ENCODE measurements around the gene ZNFX1. TPM values are rescaled to one million over a fixed set of nuclear protein-coding genes. Genes with fewer than 3 reads are reported as not detected.

The ZNFX1 gene
- total and polyA plus RNA-seq, 3 donors from 2014 or later, result 31.6 to 39.9 (median 37.2) TPM

GRCh38 chr20:49245921-49246740 lies 31.7 kb downstream of the ZNFX1 start:
- H3K36me3 ChIP-seq (ENCODE audit: low read depth, missing control alignments), result no peaks in the 10 kb centered on the region
- no peaks in the 10 kb centered on the region for H3K9me3 ChIP-seq
- 47% methylated on average over 3 of the region's 3 CpGs for WGBS, 2 donors
- DNase-seq, result no peak
- intact Hi-C loops (cut with DNase I; ENCODE audit: low total_unique reads), result loop anchor here (10.0 kb wide), 1 partner anchor 79 kb away; no protein-coding TSS in a partner anchor
- H3K27me3 ChIP-seq, result no peaks in the 10 kb centered on the region
- H3K4me3 ChIP-seq, result no peak overlapping the region
- no peak overlapping the region for H3K27ac ChIP-seq
- TF ChIP-seq, protein P1, sequence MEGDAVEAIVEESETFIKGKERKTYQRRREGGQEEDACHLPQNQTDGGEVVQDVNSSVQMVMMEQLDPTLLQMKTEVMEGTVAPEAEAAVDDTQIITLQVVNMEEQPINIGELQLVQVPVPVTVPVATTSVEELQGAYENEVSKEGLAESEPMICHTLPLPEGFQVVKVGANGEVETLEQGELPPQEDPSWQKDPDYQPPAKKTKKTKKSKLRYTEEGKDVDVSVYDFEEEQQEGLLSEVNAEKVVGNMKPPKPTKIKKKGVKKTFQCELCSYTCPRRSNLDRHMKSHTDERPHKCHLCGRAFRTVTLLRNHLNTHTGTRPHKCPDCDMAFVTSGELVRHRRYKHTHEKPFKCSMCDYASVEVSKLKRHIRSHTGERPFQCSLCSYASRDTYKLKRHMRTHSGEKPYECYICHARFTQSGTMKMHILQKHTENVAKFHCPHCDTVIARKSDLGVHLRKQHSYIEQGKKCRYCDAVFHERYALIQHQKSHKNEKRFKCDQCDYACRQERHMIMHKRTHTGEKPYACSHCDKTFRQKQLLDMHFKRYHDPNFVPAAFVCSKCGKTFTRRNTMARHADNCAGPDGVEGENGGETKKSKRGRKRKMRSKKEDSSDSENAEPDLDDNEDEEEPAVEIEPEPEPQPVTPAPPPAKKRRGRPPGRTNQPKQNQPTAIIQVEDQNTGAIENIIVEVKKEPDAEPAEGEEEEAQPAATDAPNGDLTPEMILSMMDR (IDR thresholded peaks at IDR 0.05), result peak; percentile 22 to 66 (median 59)
- TF ChIP-seq POLR2A (IDR thresholded peaks at IDR 0.05), result no peak
- H3K4me1 ChIP-seq, result no peaks in the 10 kb centered on the region

GRCh38 chr20:49237531-49237930 lies 40.3 kb downstream of the ZNFX1 start:
- 86 to 87% methylated on average over 4 of the region's 4 CpGs for WGBS, 2 donors
- Histone ChIP-seq H3K27me3 (no peaks in the 10 kb centered on the region), H3K4me3 (no peak overlapping the region), H3K4me1 (no peaks in the 10 kb centered on the region), H3K36me3 (ENCODE audit: low read depth, missing control alignments) (no peaks in the 10 kb centered on the region), H3K9me3 (no peaks in the 10 kb centered on the region), H3K27ac (no peak overlapping the region)
- intact Hi-C loops (cut with DNase I; ENCODE audit: low total_unique reads), result no loop called here
- TF ChIP-seq, protein P1 (IDR thresholded peaks at IDR 0.05), result no peak
- TF ChIP-seq POLR2A (IDR thresholded peaks at IDR 0.05), result no peak
- no peak for DNase-seq

- no peaks in the 10 kb centered on the region for H3K27me3 ChIP-seq
- no peak overlapping the region for H3K4me3 ChIP-seq
- no peaks in the 10 kb centered on the region for H3K4me1 ChIP-seq
- H3K9me3 ChIP-seq, result no peaks in the 10 kb centered on the region
- H3K27ac ChIP-seq, result no peak overlapping the region
- 84 to 87% methylated on average over 7 to 9 of the region's 9 CpGs for WGBS, 2 donors
- intact Hi-C loops (cut with DNase I; ENCODE audit: low total_unique reads), result no loop called here
- no peak for DNase-seq
- H3K36me3 ChIP-seq (ENCODE audit: low read depth, missing control alignments), result no peaks in the 10 kb centered on the region
- TF ChIP-seq POLR2A (IDR thresholded peaks at IDR 0.05), result no peak
- TF ChIP-seq, protein P1 (IDR thresholded peaks at IDR 0.05), result no peak
Observed at GRCh38 chr20:49236301-49236700, 41.6 kb downstream of the ZNFX1 start.

GRCh38 chr20:49234831-49235230 lies 43.0 kb downstream of the ZNFX1 start:
- Histone ChIP-seq H3K36me3 (ENCODE audit: low read depth, missing control alignments) (no peaks in the 10 kb centered on the region), H3K27me3 (no peaks in the 10 kb centered on the region), H3K27ac (no peak overlapping the region), H3K4me1 (no peaks in the 10 kb centered on the region), H3K9me3 (no peaks in the 10 kb centered on the region), H3K4me3 (no peak overlapping the region)
- WGBS, 2 donors, result 95% methylated on average over 6 of the region's 6 CpGs
- TF ChIP-seq POLR2A (IDR thresholded peaks at IDR 0.05), result no peak
- TF ChIP-seq, protein P1 (IDR thresholded peaks at IDR 0.05), result no peak
- no peak for DNase-seq
- intact Hi-C loops (cut with DNase I; ENCODE audit: low total_unique reads), result no loop called here

DNA sequence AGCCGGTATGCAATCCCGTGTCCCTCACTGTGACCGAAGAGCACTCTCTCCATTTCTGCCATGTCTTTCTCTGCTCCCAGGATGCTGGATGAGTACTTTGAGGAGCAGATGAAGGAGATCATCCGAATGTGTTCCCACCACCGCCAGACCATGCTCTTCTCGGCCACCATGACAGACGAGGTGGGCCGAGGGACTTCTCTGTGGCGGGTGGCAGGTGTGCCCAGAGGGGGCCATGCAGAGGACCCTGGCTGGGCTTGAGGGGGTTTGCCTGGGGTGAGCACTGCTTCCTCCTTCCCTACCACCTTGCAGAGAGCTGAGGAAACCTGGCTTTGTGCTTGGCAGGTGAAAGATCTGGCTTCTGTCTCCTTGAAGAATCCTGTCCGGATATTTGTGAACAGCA lies 44.6 kb downstream of the ZNFX1 start:
- WGBS, 2 donors, result 80 to 96% methylated on average over 5 to 10 of the region's 10 CpGs
- TF ChIP-seq, protein P1 (IDR thresholded peaks at IDR 0.05), result no peak
- no peak for TF ChIP-seq POLR2A (IDR thresholded peaks at IDR 0.05)
- no peak overlapping the region for H3K4me3 ChIP-seq
- intact Hi-C loops (cut with DNase I; ENCODE audit: low total_unique reads), result no loop called here
- no peak for DNase-seq
- H3K27me3 ChIP-seq, result no peaks in the 10 kb centered on the region
- no peaks in the 10 kb centered on the region for H3K4me1 ChIP-seq
- no peak overlapping the region for H3K27ac ChIP-seq
- no peaks in the 10 kb centered on the region for H3K36me3 ChIP-seq (ENCODE audit: low read depth, missing control alignments)
- H3K9me3 ChIP-seq, result no peaks in the 10 kb centered on the region
